Lower lobe of right lung (tissue), 2 donors: ENCODE results near the gene ROGDI. TPM values are rescaled to one million over a fixed set of nuclear protein-coding genes. Genes with fewer than 3 reads are reported as not detected.

ENCODE experiments used
- ATAC-seq, 2 donors: fragments of 200-7000 bp; cut with Tn5 transposase; one replicate each; pipeline ENCODE4 v1.9.1; 2020 to 2022; ENCODE audit warnings: mild to moderate bottlenecking in 2 of 2, moderate library complexity in 2 of 2
- DNase-seq: peaks from one replicate; pipeline ENCODE4 v3.0.0-alpha.2; 2020
- H3K27ac ChIP-seq: fragments of 200-600 bp; one replicate; pipeline ENCODE4 v1.8.0; 2022
- H3K27me3 ChIP-seq: fragments of 200-600 bp; one replicate; pipeline ENCODE4 v1.8.0; 2022; ENCODE audit warnings: low read depth
- H3K36me3 ChIP-seq: fragments of 200-600 bp; one replicate; pipeline ENCODE4 v1.8.0; 2022; ENCODE audit warnings: mild to moderate bottlenecking
- H3K4me1 ChIP-seq: fragments of 200-600 bp; one replicate; pipeline ENCODE4 v1.8.0; 2022
- H3K4me3 ChIP-seq: fragments of 200-600 bp; one replicate; pipeline ENCODE4 v1.8.0; 2022; ENCODE audit warnings: mild to moderate bottlenecking
- H3K9me3 ChIP-seq: fragments of 200-600 bp; one replicate; pipeline ENCODE4 v1.8.0; 2022
- intact Hi-C: fragments of 100-400 bp; cut with DNase I; formaldehyde crosslinking; loops from one replicate; pipeline ENCODE4 v1.11.0; 2022
- total RNA-seq: library from RNA; stranded (reverse); fragmentation: NEBNext Ultra II Directional; extraction: Animal tissue kit (Norgen Biotek cat#: 25700); gene quantifications from one replicate; pipeline ENCODE4 v1.2.1, GENCODE V29; 2021
- TF ChIP-seq, protein P1 (sequence below): fragments of 200-600 bp; IDR thresholded peaks from one replicate; pipeline ENCODE4 v1.8.0; 2022; ENCODE audit warnings: antibody characterized with exemption, mild to moderate bottlenecking
- donor health status: DM: no; HTN: yes; CAD: no; lungs with severe emphysema.

ROGDI gene
- total RNA-seq, 1 donor from 2014 or later = 24.9 TPM

DNA sequence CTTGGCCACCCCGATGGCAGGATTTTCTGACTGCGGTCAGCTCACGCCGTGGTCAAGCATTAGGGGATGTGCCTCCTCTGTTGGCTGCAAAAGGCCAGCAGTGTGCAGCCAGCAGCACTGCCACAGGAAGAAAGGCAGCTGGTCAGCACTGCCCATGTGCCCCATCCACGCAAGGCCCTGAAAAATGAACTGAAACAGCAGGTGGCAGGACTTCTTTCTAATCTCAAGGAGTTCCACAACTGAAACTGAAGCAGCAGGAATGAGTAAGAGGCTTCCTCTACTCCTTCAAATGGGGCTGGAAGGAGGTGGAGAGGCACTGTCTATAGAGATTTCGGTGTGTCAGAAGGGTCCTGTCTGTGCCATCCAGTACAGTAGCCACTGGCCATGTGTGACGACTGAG lies 38.6 kb downstream of the ROGDI start:
- Histone ChIP-seq H3K9me3 (no peaks in the 10 kb centered on the region), H3K27ac (no peak overlapping the region), H3K36me3 (peaks cover 61% of the 10 kb centered on the region), H3K27me3 (no peaks in the 10 kb centered on the region), H3K4me3 (no peak overlapping the region), H3K4me1 (peaks cover 28% of the 10 kb centered on the region)
- intact Hi-C loops = no loop called here
- DNase-seq = no peak
- TF ChIP-seq, protein P1, sequence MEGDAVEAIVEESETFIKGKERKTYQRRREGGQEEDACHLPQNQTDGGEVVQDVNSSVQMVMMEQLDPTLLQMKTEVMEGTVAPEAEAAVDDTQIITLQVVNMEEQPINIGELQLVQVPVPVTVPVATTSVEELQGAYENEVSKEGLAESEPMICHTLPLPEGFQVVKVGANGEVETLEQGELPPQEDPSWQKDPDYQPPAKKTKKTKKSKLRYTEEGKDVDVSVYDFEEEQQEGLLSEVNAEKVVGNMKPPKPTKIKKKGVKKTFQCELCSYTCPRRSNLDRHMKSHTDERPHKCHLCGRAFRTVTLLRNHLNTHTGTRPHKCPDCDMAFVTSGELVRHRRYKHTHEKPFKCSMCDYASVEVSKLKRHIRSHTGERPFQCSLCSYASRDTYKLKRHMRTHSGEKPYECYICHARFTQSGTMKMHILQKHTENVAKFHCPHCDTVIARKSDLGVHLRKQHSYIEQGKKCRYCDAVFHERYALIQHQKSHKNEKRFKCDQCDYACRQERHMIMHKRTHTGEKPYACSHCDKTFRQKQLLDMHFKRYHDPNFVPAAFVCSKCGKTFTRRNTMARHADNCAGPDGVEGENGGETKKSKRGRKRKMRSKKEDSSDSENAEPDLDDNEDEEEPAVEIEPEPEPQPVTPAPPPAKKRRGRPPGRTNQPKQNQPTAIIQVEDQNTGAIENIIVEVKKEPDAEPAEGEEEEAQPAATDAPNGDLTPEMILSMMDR = no peak
- no peak for ATAC-seq

DNA sequence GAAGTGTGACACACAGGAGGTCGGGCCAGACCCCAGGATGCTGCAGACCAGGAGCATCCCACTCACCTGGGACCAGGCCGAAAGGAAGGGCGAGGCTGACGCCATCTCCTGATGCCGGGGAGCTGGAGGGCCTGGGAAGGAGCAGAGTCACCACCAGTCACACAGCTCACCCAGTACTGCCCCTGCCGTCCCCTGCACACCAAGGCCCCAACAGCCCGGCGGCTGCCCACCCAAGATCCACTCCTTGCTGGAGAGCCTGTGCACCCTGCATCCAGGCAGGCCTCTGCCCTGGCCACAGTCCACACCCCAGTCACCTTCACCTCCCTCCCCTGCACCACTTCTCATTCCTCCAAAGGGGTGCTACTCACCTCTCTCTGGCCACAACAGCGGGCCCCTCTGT lies 40.2 kb downstream of the ROGDI start:
- no peak for ATAC-seq
- no peak for DNase-seq
- Histone ChIP-seq H3K9me3 (no peaks in the 10 kb centered on the region), H3K4me1 (peaks cover 17% of the 10 kb centered on the region), H3K36me3 (peaks cover 77% of the 10 kb centered on the region), H3K4me3 (no peak overlapping the region), H3K27ac (no peak overlapping the region), H3K27me3 (no peaks in the 10 kb centered on the region)
- TF ChIP-seq, protein P1 = no peak
- intact Hi-C loops = no loop called here

DNA sequence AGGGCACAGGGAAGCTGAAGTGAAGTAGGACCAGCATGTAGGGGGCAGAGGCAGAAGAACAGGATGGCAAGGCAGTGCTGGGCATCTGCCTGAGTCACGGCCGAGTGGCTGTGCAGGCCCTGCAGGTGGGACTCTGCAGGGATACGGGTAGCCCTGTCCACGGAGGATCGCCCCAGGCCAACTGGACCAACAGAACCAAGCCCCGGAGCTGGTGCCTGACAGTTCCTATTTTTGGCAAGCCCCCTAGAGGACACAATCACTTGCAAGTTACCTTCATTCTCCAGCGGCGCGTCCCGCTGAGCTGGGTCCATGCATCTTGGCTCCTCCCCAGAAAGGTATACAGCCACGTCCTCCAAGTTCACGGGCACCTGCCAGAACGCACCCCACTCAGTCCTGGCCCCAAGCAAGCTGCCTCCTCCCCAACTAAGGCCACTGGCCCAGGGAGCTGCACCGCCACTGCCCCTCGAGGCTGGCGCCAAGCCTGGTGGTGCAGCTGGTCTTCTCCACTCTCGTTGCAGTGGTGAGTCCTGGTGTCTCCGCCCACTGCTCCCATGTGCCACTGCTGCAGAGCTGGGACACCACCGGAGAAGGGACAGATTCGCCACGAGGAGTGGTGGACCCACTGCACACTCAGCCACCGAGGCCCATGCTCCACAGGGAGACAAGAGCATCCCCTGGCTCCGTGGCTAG lies 42.1 kb downstream of the ROGDI start:
- intact Hi-C loops = no loop called here
- H3K9me3 ChIP-seq = no peaks in the 10 kb centered on the region
- DNase-seq = no peak

DNA sequence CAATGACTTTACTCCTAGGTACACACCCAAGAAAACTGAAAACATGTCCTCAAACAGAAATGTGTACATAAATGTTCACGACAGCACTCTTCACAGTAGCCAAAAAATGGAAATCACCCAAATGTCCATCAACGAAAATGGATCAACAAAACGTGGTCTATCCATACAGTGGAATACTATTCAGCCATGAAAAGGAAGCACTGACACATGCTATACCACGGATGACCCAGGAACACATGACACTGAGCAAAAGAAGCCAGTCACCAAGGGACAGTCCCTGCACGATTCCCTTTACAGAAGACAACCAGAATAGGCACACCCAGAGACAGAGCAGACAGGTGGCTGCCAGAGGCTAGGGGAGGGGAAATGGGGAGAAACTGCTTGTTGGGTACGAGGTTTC lies 46.7 kb downstream of the ROGDI start:
- Histone ChIP-seq H3K4me3 (no peak overlapping the region), H3K27me3 (no peaks in the 10 kb centered on the region), H3K36me3 (peaks cover 99% of the 10 kb centered on the region), H3K4me1 (no peaks in the 10 kb centered on the region), H3K9me3 (no peaks in the 10 kb centered on the region), H3K27ac (no peak overlapping the region)
- DNase-seq (no peak), ATAC-seq (no peak)
- intact Hi-C loops = no loop called here
- TF ChIP-seq, protein P1 = no peak

More for the DNA sequence above, 42.1 kb downstream of the ROGDI start:
- H3K27me3 ChIP-seq = no peaks in the 10 kb centered on the region
- TF ChIP-seq, protein P1 = no peak
- peaks cover 6% of the 10 kb centered on the region for H3K4me1 ChIP-seq
- ATAC-seq = no peak
- H3K4me3 ChIP-seq = no peak overlapping the region
- H3K27ac ChIP-seq = no peak overlapping the region
- peaks cover 91% of the 10 kb centered on the region for H3K36me3 ChIP-seq

DNA sequence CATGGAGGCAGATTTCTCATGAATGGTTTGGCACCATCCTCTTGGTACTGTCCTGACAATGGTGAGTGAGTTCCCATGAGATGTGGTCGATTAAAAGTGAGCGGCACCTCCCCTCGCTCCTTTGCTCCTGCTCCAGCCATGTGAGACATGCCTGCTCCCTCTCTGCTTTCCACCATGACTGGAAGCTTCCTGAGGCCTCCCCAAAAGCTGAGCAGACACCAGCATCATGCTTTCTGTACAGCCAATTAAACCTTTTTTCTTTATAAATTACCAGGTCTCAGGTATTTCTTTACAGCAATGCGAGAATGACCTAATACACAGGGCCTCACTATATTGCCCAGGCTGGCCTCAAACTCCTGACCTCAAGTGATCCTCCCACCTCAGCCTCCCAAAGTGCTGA lies 47.6 kb downstream of the ROGDI start:
- no peak for DNase-seq
- TF ChIP-seq, protein P1 = no peak
- no peak for ATAC-seq

More for the DNA sequence above, 47.6 kb downstream of the ROGDI start:
- Histone ChIP-seq H3K36me3 (peaks cover 99% of the 10 kb centered on the region), H3K4me1 (no peaks in the 10 kb centered on the region), H3K27me3 (no peaks in the 10 kb centered on the region), H3K9me3 (no peaks in the 10 kb centered on the region), H3K27ac (no peak overlapping the region), H3K4me3 (no peak overlapping the region)
- intact Hi-C loops = no loop called here
